HFFc6 (cell line): ENCODE results near the gene IFNA13. TPM values are rescaled to one million over a fixed set of nuclear protein-coding genes. Genes with fewer than 3 reads are reported as not detected.
A peak's percentile ranks its signal among the peaks of the same experiment; 100 is the strongest.

Experiments used
- DNase-seq: peaks from one replicate; pipeline ENCODE4 v3.0.0-alpha.2; 2018
- H3K27ac Mint-ChIP-seq: 2 replicates; pipeline ENCODE4 v1.8.0; 2020; ENCODE audit warnings: mild to moderate bottlenecking, mixed read lengths
- H3K27me3 Mint-ChIP-seq: 2 replicates; pipeline ENCODE4 v1.8.0; 2021; ENCODE audit warnings: mild to moderate bottlenecking, moderate library complexity, mixed read lengths; ENCODE audit not compliant: insufficient read depth
- H3K36me3 Mint-ChIP-seq: 2 replicates; pipeline ENCODE4 v1.8.0; 2021; ENCODE audit warnings: low read depth, mixed read lengths
- H3K4me1 Mint-ChIP-seq: 2 replicates; pipeline ENCODE4 v1.8.0; 2020; ENCODE audit warnings: low read depth, mixed read lengths
- H3K4me3 Mint-ChIP-seq: 2 replicates; pipeline ENCODE4 v1.8.0; 2020; ENCODE audit warnings: mild to moderate bottlenecking, moderate library complexity, mixed read lengths
- H3K9me3 Mint-ChIP-seq: 2 replicates; pipeline ENCODE4 v1.8.0; 2020; ENCODE audit warnings: mild to moderate bottlenecking, mixed read lengths
- total RNA-seq, 6 experiments: library from RNA; stranded (reverse); fragmentation: NEBNext Ultra II Directional; extraction: Animal tissue kit (Norgen Biotek cat#: 25700); gene quantifications; 2 replicates in 1 of 6; 3 replicates in 5 of 6; pipeline ENCODE4 v1.2.3, GENCODE V29; 2021
- TF ChIP-seq, protein P1 (sequence below): fragments of 200-600 bp; sonication (generic); IDR thresholded peaks from 2 replicates; pipeline ENCODE4 v1.5.0; 2021; ENCODE audit warnings: antibody characterized with exemption, mild to moderate bottlenecking

The IFNA13 gene
- total RNA-seq, 6 experiments from 2014 or later, result not detected

- H3K9me3 Mint-ChIP-seq, result no peaks in the 10 kb centered on the region
- no peak overlapping the region for H3K27ac Mint-ChIP-seq
- peaks cover 12% of the 10 kb centered on the region for H3K4me1 Mint-ChIP-seq
- H3K27me3 Mint-ChIP-seq, result peaks cover 2% of the 10 kb centered on the region; the same call in 1 of the 2 replicates
- 0 out of 2 replicates have a peak, but pooled peaks cover 2% of the 10 kb centered on the region for H3K36me3 Mint-ChIP-seq
- H3K4me3 Mint-ChIP-seq, result no peak overlapping the region
- DNase-seq, result peak; percentile 47
- TF ChIP-seq, protein P1, sequence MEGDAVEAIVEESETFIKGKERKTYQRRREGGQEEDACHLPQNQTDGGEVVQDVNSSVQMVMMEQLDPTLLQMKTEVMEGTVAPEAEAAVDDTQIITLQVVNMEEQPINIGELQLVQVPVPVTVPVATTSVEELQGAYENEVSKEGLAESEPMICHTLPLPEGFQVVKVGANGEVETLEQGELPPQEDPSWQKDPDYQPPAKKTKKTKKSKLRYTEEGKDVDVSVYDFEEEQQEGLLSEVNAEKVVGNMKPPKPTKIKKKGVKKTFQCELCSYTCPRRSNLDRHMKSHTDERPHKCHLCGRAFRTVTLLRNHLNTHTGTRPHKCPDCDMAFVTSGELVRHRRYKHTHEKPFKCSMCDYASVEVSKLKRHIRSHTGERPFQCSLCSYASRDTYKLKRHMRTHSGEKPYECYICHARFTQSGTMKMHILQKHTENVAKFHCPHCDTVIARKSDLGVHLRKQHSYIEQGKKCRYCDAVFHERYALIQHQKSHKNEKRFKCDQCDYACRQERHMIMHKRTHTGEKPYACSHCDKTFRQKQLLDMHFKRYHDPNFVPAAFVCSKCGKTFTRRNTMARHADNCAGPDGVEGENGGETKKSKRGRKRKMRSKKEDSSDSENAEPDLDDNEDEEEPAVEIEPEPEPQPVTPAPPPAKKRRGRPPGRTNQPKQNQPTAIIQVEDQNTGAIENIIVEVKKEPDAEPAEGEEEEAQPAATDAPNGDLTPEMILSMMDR, result peak; percentile 86
These were observed 49.6 kb downstream of the IFNA13 start for GRCh38 chr9:21317956-21318923.

Other genes starting within 250 kb of the IFNA13 start
- gene IFNW1, start 226.2 kb downstream of the IFNA13 start, total RNA-seq, result not detected
- not detected for gene IFNA21, start 201.4 kb downstream of the IFNA13 start, total RNA-seq
- not detected for gene IFNA4, start 180.5 kb downstream of the IFNA13 start, total RNA-seq
- not detected for gene IFNA7, start 165.9 kb downstream of the IFNA13 start, total RNA-seq
- gene IFNA10, start 160.9 kb downstream of the IFNA13 start, total RNA-seq, result not detected
- gene IFNA16, start 150.7 kb downstream of the IFNA13 start, total RNA-seq, result not detected
- not detected for gene IFNA17, start 139.8 kb downstream of the IFNA13 start, total RNA-seq
- not detected for gene IFNA14, start 128.1 kb downstream of the IFNA13 start, total RNA-seq
- not detected for gene IFNA5, start 62.7 kb downstream of the IFNA13 start, total RNA-seq
- gene KLHL9, start 32.7 kb downstream of the IFNA13 start, total RNA-seq, result 10 to 100 TPM; 25.7 to 32.2 (median 29.9) TPM
- not detected for gene IFNA6, start 17.2 kb downstream of the IFNA13 start, total RNA-seq
- not detected for gene IFNA2, start 17.3 kb upstream of the IFNA13 start, total RNA-seq
- not detected for gene IFNA8, start 41.1 kb upstream of the IFNA13 start, total RNA-seq
- gene IFNA1, start 72.4 kb upstream of the IFNA13 start, total RNA-seq, result not detected
- 1 to 10 TPM in 3 of 6 experiments, under 1 TPM in 3; 0.74 to 2.3 (median 0.93) TPM for gene IFNE, start 114.3 kb upstream of the IFNA13 start, total RNA-seq